ENCODE results near the gene PCMT1.

PCMT1 gene

DNA sequence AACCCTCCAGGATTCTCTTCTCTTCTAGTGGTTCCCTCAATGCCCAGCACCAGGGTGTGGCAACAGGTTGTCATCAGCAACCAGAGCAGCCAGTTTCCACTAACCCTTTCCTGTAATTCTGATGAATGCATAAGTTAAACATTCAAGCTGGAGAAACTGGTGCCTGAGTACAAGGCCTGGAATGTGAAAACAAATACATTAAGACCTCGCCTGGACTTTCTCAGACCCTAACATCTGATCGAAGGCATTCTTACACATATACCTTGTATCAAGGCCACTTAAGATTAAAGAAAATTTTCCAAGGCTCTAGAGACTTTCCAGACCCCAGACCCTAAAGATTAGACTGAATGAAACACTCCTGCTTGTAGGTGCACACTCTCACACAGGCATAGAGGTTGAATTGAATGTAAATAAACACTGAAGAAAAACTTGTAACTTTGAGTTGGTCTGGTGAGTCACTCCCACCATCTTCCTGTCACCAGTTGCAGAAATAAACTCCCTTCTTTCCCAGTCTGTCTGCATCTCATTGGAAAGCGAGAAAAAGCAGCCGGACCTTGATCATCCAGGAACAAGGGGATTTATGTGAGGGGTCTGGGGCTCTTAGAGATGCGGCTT is 105.6 kb downstream of the PCMT1 start:
- DNase-seq (ENCODE audit: low read depth in 2 of 2): no peak

DNA sequence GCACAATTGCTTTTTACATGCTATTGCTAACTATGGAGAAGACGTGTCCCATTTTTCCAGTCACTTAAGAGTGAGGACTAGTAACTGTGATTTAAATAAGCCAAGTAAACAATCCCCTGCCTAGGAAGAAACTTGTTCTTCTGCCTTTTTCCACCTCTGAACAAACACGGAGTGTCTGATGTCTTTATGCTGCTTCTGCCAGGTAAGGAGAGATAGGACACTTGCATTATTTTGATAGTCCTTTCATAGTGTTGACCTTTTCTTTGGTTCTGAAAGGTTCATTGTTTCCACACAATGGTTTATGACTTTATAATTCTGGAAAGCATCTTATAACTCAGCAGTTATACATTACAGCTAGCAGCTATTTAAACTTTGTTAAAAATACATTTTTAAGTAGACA is 106.2 kb downstream of the PCMT1 start:
- DNase-seq (ENCODE audit: low read depth in 2 of 2): no peak

DNA sequence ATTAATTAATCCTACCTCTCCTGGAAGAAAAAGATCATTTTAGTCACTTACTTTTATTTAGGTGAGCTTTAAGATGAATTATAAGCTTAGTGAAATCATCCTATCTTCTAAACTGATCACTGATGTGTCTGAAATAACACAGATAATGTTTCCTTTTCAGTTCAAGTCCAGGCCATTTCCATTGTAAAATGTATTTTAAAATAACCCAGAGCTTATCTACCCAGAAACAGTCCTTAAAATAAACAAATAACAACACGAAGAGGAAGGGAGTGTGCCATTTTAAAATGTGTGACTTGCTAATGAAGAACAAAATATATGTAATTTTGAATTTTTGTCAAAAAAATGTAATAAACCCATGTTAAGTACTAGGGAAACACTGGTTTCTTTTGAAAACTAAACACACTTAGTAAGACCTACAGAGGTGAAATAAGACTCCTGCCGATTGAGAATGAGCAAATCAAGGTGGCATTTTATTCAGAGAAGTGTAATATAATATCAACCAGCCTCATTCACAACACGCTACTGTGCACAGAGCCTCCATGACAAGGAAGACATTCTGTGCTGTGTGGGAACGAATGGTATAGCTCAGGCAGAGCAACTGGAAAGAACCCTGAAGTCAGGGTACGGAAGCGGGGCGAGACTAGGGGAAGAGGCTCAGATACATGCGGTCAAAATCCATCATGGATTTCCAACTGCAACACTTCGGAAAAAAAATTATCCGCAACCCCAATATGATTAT is 106.9 kb downstream of the PCMT1 start:
- no peak for DNase-seq (ENCODE audit: low read depth in 2 of 2)

DNA sequence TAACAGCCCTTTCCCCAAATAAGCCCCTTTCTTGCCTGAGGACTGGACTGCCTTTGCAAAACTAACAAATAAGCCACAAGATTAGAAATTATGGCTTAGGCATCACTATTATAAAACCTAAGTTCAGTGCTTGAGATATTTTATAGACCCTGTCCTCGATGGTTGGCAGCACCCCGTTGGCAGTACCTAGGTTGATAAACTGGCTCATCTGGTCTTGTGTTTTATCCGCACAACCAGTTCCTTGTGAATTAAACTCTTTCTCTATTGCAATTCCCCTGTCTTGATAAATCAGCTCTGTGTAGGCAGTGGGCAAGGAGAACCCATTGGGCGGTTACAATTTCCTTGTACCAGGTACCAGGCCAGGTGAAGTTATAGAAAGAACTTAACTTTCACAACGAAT is 108.0 kb downstream of the PCMT1 start:
- DNase-seq (ENCODE audit: low read depth in 2 of 2): no peak

DNA sequence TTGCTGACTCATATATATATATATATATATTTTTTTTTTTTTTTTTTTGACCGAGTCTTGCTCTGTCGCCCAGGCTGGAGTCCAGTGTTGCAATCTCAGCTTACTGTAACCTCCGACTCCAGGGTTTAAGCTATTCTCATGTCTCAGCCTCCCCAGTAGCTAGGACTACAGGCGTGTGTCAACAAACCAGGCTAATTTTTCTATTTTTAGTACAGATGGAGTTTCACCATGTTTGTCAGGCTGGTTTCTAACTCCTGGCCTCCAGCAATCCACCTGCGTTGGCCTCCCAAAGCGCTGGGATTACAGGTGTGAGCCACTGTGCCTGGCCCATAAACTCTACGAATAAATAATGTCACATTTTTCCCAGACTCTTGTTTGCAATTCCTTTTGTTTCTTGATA is 109.8 kb downstream of the PCMT1 start:
- DNase-seq (ENCODE audit: low read depth in 2 of 2): no peak

DNA sequence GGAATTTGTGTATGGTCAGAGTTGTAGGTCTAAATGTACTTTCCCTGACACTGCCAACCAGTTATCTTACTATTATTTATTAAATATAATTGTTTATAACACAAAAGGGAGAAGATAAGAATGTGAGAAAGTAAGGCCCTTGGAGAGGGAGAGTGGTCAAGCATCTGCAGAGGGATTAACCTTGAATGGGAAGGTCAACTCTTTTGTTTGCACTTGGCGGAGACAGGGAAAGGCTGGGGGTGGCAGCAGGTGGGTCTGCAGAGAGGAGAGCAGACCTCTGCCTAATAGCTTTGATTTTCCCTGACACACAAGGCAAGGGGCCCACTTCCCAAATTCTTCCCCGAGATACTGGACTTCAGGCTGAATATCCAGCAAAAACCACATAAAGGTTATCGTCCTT is 110.4 kb downstream of the PCMT1 start:
- no peak for DNase-seq (ENCODE audit: low read depth in 2 of 2)

DNA sequence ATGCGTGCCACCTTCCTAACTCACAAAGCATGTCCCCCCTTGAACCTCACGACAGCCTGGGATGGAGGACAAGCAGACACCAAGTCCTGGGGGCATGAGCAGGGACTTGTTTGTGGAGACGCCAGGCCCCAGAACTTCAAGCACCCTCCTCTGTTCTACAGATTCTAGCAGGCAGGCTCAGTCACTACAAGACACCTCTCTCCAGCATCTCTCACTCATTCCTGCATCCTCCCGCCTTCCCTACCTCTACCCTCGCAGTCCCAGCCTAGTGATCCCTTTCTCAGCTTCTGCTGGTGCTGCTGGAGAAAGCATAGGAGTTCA is 110.9 kb downstream of the PCMT1 start:
- no peak for DNase-seq (ENCODE audit: low read depth in 2 of 2)

Measured in stimulated activated CD8-positive, alpha-beta memory T cell treated with anti-CD3 and anti-CD28 coated beads, Interleukin-15, amount 100 ng/mL, for 48 hours (primary cell).